GM21576 (cell line): ENCODE measurements around the gene IMMP2L.

Experiments
- ATAC-seq: cut with Tn5 transposase; IDR thresholded peaks from one replicate; pipeline ENCODE4 v1.9.1; 2021; ENCODE audit warnings: mild to moderate bottlenecking, moderate library complexity; ENCODE audit not compliant: unreplicated experiment

IMMP2L gene

GRCh38 chr7:111407258-111407657 is 155.0 kb downstream of the IMMP2L start:
- no peak for ATAC-seq

- ATAC-seq: no peak
Measured at GRCh38 chr7:111405621-111406020, 156.7 kb downstream of the IMMP2L start.

GRCh38 chr7:111401516-111401915 is 160.8 kb downstream of the IMMP2L start:
- ATAC-seq: no peak

DNA sequence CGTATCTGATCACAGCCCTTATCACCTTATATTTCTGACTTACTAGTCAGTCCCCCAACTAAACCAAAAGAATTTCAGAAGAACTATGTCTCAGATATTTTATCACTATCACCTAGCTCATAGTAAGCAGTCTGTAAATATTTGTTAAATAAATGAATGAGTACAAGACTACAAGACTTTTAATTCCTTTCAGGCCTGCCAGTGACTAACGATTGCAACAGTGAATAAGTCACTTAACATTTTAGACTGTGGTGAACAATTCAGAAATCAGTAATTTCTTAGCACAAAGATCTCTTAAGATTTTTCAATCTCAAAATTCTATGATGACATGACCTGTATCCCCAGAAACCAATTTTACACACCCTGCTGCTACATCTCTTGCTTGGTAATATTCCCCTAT is 162.2 kb downstream of the IMMP2L start:
- no peak for ATAC-seq

DNA sequence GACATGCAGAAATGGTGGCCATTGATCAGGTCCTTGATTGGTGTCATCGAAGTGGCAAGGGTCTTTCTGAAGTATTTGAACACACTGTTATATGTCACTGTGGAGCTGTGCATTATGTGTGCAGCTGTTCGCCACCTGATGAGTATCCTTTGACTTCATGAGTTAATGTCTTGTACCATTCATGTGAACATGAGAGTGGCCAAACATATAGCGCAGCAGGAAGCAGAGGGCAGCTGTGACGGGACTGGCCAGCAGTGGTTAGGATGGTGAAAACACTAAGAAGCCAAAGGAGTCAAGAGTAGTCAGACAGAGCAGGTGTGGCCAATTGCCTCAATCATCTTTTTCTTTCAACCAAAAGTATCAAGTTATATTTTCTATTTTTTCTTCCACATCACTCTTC is 167.4 kb downstream of the IMMP2L start:
- no peak for ATAC-seq

DNA sequence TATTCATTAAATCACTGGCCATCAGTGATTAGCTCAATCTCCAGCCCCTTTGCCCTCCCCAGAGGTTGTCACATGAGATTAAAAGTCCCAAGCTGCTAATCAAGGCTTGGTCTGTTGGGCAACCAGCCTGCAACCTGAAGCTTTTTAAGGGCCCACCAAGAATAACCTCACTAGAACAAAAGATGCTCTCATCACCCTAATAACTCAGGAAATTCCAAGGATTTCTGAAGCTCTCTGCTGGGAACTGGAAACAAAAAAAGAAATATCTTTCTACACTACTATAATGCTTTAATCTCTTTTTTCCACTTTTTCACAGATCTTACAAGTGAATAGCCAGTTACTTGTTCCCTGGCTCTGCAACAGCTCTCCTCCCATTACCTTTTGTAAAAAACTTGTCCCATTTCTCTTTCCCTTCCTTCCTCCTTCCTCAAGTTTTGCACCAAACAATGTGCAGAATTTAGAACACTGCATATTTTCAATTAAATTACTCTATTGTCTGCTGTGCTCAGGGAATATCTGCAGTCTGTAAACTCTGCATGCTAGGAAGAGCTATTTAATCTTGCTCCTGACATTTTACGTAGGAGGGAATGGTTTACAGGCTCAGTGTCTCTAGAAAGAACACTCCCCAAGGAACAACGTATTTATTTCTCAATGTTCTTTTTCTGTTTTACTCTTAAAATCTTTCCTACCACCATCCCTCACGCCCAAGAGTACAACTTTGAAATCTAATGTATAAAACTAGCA is 169.1 kb downstream of the IMMP2L start:
- ATAC-seq: no peak

GRCh38 chr7:111392294-111392693 is 170.0 kb downstream of the IMMP2L start:
- no peak for ATAC-seq

DNA sequence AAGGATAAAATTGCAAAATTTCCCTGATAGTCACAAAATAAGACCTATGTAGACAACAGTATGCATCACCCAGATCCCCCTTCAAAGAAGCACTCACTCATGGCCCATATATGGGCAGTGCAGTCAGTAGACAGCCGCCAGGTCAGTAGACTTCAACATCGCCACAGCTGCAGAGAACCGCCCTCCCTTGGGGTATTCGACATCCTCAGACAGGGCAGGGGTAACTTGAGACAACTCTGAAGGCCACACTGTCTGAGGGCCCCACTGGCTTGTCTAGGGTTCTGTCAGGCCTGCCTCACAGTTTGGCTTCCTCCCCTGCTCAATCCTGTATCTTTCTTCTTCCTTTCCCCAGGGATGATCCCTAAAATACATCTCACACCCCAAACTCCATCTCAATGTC is 172.3 kb downstream of the IMMP2L start:
- ATAC-seq: no peak

DNA sequence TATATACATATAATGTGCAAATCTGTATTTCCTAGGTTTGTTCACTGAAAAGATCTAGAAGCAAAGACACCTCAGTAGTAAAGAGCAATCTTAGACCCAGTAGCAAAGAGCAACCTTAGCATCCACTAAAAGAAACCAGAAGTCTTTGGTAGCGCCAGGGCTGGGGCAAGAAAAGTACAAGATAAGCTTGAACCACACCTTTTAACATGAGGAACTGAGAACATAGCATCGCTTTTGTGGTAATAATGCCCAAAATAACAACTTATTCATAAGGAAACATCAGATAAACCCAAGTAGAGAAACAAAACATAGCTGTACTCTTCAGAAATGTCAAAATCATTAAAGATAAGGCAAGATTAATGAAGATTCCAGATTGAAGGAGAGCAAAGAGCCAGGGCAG is 173.4 kb downstream of the IMMP2L start:
- peak; percentile 97 for ATAC-seq

GRCh38 chr7:111388016-111388415 is 174.3 kb downstream of the IMMP2L start:
- no peak for ATAC-seq

DNA sequence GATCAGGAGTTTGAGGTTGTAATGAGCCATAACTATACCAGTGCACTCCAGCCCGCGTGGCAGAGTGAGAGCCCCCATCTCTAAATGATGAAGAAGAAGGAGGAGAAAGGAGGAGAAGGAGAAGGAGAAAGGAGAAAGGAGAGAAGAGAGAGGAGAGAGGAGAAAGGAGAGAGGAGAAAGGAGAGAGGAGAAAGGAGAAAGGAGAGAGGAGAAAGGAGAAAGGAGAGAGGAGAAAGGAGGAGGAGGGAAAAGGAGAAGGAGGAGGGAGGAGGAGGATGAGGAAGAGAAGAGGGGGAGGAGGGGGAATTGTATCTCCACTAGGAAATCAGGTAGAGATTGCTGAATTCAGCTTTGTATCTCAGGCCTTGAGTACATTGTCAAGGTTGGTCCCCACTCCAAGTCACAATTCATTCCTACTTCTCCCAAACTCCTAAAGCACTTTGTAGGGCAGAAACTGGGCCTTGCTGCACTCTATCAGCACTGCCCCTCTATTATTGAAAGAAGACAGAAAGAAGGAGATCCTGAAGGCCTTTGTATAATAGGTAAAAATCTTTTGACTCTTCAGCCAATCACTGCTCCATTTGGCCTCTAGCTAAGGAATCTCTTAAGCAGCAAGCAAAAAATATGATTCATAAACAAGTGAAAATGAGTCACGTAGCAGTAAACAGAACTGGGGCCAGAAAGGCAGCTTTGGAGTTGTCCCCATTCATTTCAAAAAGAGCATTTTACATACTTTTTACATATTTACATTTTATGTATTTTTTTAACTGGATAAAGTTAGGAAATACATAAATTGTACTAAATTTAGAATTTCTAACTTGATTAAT is 178.0 kb downstream of the IMMP2L start:
- no peak for ATAC-seq

DNA sequence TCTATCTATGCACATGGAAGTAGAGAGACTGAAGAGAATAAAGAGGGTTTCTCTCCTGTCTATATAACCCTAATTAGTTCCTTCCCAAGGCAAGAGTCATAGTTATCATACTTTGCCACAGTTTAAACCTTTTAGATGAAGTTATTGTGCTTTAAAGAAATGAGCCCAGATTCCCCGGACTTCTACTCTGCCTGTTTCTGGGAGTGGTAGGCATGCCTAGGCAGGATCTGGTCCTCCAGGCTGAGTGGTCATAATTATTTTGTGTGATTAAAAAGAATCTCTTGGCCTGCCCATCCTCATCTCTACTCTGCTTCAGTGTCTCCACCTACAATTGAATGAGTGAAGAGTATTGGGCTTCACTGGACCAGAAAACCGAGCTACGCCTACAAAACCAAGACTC is 179.2 kb downstream of the IMMP2L start:
- no peak for ATAC-seq

DNA sequence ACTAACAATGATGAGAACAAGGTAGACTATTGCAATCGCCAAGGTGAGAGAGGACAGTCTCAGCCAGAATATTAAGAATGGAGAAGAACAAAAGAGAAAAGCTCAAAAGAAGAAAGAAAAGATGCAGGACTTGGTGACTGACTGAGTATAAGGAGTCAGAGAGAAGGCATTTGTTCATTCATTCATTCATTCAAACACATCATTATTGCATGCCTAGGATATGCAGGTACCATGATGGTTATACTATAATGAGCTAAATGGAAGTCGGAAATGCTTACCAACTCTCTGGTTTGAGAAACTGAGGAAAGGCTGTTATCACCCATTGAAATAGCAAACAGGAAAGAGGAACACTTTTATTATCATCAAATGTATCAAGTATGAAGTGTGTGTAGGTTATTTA is 180.7 kb downstream of the IMMP2L start:
- no peak for ATAC-seq

GRCh38 chr7:111380945-111381344 is 181.3 kb downstream of the IMMP2L start:
- no peak for ATAC-seq

DNA sequence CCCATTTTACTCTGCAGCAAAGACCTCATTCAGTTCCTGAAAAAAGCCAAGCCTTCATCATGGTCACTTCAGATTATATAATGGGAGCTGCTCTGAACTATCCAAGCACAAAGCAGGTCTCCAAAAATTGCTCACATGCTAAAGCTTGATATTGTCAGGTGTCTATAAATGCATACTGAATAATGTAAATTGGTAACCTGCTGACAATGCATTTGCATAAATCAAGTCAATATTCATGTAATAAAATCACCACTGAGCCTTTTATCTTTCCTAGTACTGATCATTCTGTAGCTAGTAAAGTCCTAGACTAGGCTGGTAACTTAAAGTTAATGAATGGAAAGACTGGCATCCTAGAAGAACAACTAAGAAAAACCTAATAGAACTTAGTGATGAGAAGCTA is 188.3 kb downstream of the IMMP2L start:
- no peak for ATAC-seq

DNA sequence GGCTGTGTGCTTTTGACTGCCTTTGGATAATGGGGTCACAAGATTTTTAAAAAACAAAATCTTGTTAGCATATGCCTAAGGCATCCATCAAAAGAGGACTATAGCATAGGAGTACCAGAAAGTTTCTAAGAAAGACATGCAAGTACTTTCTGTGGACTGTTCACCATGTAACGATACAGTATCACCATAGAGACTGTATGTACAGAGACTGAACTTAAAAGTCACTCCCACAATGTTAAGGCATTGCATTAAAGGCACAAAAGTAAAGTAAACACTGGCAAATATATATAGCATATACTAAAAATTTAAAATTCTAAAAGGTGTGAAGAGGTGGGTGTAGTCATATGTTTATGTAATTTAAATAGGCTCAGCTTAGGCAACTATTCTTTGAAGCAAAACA is 190.9 kb downstream of the IMMP2L start:
- no peak for ATAC-seq

- no peak for ATAC-seq
Measured at GRCh38 chr7:111370002-111370401, 192.3 kb downstream of the IMMP2L start.

DNA sequence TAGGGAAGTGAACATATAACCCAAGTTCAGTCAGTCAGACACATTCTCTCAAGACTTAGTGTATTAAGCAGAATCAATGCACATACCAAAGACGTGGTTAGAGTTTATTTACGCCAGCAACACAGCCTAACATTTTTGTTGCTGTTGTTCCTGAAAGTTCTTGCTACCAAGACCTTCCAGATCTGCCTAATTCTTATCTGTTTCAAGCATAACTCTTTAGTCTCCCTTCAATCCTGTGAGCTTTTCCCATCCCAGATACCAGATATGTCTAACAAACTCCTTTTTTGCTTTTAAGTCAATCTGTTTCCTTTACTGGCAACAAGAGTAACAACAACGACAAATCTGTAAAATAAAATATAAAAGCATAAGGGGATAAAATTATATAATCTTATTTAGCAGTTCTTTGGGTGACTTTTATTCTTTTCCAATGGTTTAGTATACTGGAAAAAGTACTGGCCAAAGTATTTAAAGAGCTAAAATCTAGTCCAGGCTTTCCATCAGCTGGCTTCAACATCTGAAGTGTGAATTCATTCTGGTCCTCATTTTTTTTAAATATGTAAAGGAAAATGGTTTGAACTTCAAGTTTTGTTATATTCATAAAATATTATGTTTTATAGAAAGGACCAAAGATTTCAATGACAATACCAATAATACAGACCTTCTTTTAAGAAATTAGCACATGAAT is 193.8 kb downstream of the IMMP2L start:
- ATAC-seq: no peak

GRCh38 chr7:111364413-111364812 is 197.9 kb downstream of the IMMP2L start:
- ATAC-seq: no peak

GRCh38 chr7:111363099-111363498 is 199.2 kb downstream of the IMMP2L start:
- ATAC-seq: no peak

DNA sequence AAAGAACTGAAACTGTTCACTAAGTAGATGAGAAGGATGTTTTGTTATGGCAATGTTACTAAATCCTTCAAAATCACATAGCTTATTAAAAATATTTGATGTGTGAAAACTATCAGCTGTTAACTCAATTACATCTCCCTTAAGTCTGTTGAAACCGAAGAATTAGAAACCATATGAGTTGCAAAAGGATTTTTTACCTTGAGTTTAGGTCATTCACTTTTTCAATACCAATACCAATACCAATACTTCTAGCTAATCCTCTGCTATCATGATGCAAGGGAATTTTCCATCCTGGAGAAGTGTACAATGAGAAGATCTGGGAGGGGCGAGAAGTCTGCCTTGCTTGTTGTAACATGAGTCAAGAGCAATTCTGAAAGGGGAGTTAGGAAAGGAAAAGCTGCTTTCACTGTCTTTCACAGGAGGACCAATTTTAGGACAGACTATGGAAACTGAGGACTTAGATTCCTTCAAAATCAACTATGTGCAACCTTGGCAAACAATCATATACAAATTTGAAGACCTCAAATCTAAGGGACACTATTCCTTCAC is 199.7 kb downstream of the IMMP2L start:
- ATAC-seq: no peak
